ENCODE measurements around the gene NPSR1. TPM values are rescaled to one million over a fixed set of nuclear protein-coding genes. Genes with fewer than 3 reads are reported as not detected.

NPSR1 gene
- total RNA-seq, 1 experiment from 2014 or later = not detected

GRCh38 chr7:34761206-34761605 lies 103.2 kb downstream of the NPSR1 start:
- no peak overlapping the region for H4K8ac ChIP-seq (replicated peaks; ENCODE audit: insufficient read length, low read depth, low read length)
- no peak overlapping the region for H3K14ac ChIP-seq (ENCODE audit: insufficient read depth, low read length)
- Mint-ChIP-seq H3K27ac (no peak overlapping the region), H3K27me3 (ENCODE audit: low read depth) (no peaks in the 10 kb centered on the region), H3K9me3 (no peaks in the 10 kb centered on the region), H3K4me1 (0 out of 4 replicates have a peak, but pooled peaks cover 0 to 2% of the 10 kb centered on the region in 2 experiments), H3K36me3 (ENCODE audit: insufficient read depth in 1 of 3, low read depth in 3 of 3) (no peaks in the 10 kb centered on the region), H3K4me3 (no peak overlapping the region)
- no peaks in the 10 kb centered on the region for H4K20me1 ChIP-seq (ENCODE audit: control insufficient read depth, insufficient read depth, insufficient read length)
- H3K23ac ChIP-seq (ENCODE audit: insufficient read length, low read depth, low read length) = no peak overlapping the region
- H3K27me3 ChIP-seq (ENCODE audit: insufficient read depth, low read length) = no peaks in the 10 kb centered on the region
- H3K27ac ChIP-seq (ENCODE audit: insufficient read length, low read depth, low read length) = no peak overlapping the region
- H2BK20ac ChIP-seq (ENCODE audit: low read depth, low read length, poor library complexity, severe bottlenecking) = no peak overlapping the region
- no peaks in the 10 kb centered on the region for H3K79me2 ChIP-seq (ENCODE audit: insufficient read depth, low read length)
- no peaks in the 10 kb centered on the region for H3K4me1 ChIP-seq (ENCODE audit: insufficient read depth, low read length)
- H4K5ac ChIP-seq (ENCODE audit: insufficient read length, low read depth, low read length) = no peak overlapping the region
- no peak overlapping the region for H2BK5ac ChIP-seq (ENCODE audit: insufficient read length, low read length)
- H3K4me2 ChIP-seq (ENCODE audit: insufficient read depth, insufficient read length, low read length) = no peak overlapping the region
- H2AFZ ChIP-seq (ENCODE audit: low read length) = no peak overlapping the region
- H2AK5ac ChIP-seq (ENCODE audit: insufficient read length, low read length) = no peak overlapping the region
- H2BK12ac ChIP-seq (ENCODE audit: insufficient read length, low read depth, low read length) = no peak overlapping the region
- no peak for TF ChIP-seq CTCF (conservative IDR thresholded peaks at IDR 0.05)
- H3K79me1 ChIP-seq (ENCODE audit: insufficient read depth, low read depth, low read length, poor library complexity, severe bottlenecking) = no peaks in the 10 kb centered on the region
- no CpG with 5 or more reads among the region's 1 CpG for whole genome bisulfite sequencing (ENCODE audit: extremely low coverage, insufficient read length, low lambda C conversion rate)
- H3K9me3 ChIP-seq (ENCODE audit: control insufficient read depth, low read depth, low read length) = no peaks in the 10 kb centered on the region
- no peak overlapping the region for H3T11ph ChIP-seq (ENCODE audit: low read length)
- no peaks in the 10 kb centered on the region for H3K23me2 ChIP-seq (ENCODE audit: insufficient read length, low read depth, low read length, poor library complexity, severe bottlenecking)
- H3K4ac ChIP-seq (ENCODE audit: low read depth, low read length) = no peak overlapping the region
- H4K91ac ChIP-seq (ENCODE audit: insufficient read length, low read depth, low read length) = no peak overlapping the region
- H3K56ac ChIP-seq (ENCODE audit: insufficient read length, low read depth, low read length) = no peak overlapping the region
- H2BK120ac ChIP-seq (ENCODE audit: low read depth, low read length, poor library complexity, severe bottlenecking) = no peak overlapping the region
- H3K18ac ChIP-seq (ENCODE audit: insufficient read length, low read depth, low read length) = no peak overlapping the region
- H3K9ac ChIP-seq (ENCODE audit: extremely low read depth, insufficient read length, low read length) = no peak overlapping the region
- no peak overlapping the region for H2BK15ac ChIP-seq (ENCODE audit: low read depth, low read length)
- DNase-seq = no peak
